GM21528 (cell line): ENCODE measurements around the gene DDX59.

ENCODE experiments used
- ATAC-seq: cut with Tn5 transposase; IDR thresholded peaks from one replicate; pipeline ENCODE4 v1.9.1; 2021; ENCODE audit warnings: mild to moderate bottlenecking, moderate library complexity; ENCODE audit not compliant: unreplicated experiment, low FRiP score

DDX59 gene

GRCh38 chr1:200669314-200670241, at the start of gene DDX59:
DDX59 (minus strand) TSS chr1:200669907; CDS start chr1:200666740, 3,167 bp downstream.
- peak; percentile 88 for ATAC-seq

GRCh38 chr1:200714504-200715187, 44.9 kb upstream of the DDX59 start:
- ATAC-seq: no peak

GRCh38 chr1:200710166-200710565, 40.5 kb upstream of the DDX59 start:
- ATAC-seq: no peak

DNA sequence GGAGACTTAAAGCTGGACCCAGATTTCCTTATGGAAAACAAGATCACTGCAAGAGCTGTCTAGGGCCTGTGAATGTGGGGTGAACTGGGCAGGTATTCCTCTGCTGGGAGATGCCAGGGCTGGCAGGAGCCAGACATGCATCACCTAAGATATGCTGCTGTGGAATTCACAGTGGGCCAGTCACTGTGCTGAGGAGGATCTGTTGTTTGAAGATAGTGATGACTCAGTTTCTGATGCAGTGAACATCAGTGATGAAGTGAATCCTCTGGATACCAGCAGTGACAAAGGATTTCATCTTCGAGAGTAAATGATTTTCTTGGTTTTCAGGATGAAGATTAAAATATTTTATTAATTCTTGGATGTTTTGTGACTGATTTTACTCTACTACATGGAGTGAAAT, 39.1 kb upstream of the DDX59 start:
- no peak for ATAC-seq

DNA sequence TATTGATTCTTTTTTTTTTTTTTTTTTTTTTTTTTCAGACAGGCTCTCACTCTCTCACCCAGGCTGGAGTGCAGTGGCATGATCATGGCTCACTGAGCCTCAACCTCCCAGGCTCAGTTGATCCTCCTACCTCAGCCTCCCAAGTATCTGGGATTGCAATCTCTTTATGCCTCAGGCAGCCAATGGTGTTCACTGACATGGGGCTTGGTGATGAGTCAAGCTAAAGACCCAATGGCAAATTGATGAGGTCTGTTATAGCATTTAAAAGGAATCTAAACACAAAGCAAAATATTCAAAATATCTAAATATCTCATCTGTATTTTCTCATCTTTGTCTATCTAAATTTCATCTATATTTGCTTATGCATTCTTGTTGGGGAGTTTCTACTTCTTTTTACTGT, 38.5 kb upstream of the DDX59 start:
- ATAC-seq: no peak

GRCh38 chr1:200707116-200707515, 37.4 kb upstream of the DDX59 start:
- ATAC-seq: no peak

DNA sequence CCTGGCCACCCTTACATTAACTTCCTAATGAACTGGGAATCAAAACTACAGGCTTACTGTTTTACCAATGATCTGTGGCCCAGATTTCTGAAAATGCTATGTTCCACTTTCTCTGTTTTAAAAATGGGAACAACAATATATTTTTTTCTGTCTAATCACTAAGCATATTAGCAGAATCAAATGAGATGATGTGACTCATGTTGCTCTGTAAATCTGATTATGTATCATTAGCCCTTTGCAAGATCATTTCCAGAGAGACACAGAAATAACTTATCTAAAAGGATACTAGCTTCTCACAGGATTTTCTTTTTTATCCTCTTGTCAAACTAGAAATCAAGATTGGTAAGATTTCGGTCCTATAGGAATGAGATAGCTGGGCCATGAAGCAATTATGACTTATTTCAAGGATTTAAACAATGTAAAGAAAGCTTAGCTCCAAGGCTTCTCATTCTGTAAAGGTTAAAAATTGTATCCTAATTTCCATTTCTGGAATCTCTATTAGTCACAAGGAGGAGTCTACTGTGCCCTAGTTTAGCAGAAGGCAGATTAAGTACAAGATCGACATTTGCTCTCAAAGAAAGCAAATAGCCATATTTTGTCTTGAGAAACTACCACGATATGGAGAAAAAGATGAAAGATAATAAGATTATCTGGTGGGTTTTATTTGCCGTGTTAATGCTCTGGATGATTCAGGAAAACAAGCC, 36.6 kb upstream of the DDX59 start:
- ATAC-seq: no peak

DNA sequence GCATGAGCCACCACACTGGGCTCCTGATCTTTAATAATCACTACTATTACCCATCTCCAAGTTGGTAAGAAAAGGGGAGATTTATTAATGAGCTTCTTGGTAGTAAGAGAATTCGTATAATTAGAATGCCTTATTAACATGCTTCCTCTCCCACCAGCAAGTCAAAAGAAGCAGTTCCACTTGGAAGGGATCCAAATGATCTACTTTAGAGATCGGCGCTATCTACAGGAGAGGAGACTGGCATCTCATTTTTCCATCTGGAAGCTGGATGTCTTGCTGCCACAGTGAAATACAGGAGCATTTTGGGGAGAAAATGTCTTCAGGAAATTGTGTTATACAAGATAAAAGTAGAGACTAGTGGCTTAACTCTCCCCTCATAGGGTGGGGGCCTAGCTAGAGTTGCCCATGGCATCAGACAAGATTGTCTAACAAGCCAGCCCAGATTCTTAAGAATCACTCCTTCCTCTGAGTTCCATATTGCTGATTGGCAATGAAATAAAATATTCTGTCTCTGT, 35.3 kb upstream of the DDX59 start:
- ATAC-seq: no peak

DNA sequence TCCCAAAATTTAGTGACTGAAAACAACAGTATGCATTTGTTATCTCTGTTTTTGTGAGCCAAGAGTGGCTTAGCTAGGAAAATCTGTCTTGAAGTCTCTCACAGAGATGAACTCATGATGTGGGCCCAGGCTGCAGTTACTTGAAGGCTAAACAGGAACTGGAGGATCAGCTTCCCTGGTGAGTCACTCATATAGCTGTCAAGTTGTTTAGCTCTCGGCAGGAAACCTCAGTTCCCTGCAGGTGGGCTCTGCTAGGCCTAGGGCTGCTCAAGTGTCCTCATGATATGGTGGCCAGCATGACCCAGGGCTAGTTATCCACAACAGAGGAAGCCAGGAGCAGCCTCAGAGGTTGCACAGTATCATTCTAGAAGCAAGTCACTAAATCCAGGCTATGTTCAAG, 30.2 kb upstream of the DDX59 start:
- ATAC-seq: no peak

- ATAC-seq: no peak
Observed at GRCh38 chr1:200694738-200695137, 25.0 kb upstream of the DDX59 start.

- no peak for ATAC-seq
Observed at GRCh38 chr1:200693327-200693726, 23.6 kb upstream of the DDX59 start.

GRCh38 chr1:200692316-200692715, 22.6 kb upstream of the DDX59 start:
- no peak for ATAC-seq

GRCh38 chr1:200686620-200687019, 16.9 kb upstream of the DDX59 start:
- ATAC-seq: no peak

DNA sequence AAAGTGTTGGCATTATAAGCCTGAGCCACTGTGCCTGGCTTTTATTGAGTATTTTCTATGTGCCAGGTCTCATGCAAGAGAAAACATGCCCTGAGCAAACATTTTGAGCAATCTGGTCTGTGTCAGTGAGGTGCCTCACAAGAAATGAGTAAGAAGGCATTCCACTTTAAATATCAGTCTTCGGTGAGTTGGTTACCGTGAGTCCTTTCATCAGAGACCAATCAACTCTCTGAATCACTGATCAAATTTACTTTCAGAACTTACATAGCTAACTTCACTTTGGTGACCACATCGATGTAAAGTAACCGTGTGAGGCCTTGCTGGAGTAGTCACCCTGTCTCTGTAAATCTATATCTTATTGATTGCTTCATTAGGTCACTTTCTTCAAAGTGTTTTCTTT, 14.3 kb upstream of the DDX59 start:
- ATAC-seq: no peak

GRCh38 chr1:200683298-200683697, 13.6 kb upstream of the DDX59 start:
- no peak for ATAC-seq

GRCh38 chr1:200681231-200681630, 11.5 kb upstream of the DDX59 start:
- ATAC-seq: no peak

- ATAC-seq: no peak
Observed at GRCh38 chr1:200676829-200677228, 7.1 kb upstream of the DDX59 start.

GRCh38 chr1:200675588-200675852, 5.8 kb upstream of the DDX59 start:
- no peak for ATAC-seq

DNA sequence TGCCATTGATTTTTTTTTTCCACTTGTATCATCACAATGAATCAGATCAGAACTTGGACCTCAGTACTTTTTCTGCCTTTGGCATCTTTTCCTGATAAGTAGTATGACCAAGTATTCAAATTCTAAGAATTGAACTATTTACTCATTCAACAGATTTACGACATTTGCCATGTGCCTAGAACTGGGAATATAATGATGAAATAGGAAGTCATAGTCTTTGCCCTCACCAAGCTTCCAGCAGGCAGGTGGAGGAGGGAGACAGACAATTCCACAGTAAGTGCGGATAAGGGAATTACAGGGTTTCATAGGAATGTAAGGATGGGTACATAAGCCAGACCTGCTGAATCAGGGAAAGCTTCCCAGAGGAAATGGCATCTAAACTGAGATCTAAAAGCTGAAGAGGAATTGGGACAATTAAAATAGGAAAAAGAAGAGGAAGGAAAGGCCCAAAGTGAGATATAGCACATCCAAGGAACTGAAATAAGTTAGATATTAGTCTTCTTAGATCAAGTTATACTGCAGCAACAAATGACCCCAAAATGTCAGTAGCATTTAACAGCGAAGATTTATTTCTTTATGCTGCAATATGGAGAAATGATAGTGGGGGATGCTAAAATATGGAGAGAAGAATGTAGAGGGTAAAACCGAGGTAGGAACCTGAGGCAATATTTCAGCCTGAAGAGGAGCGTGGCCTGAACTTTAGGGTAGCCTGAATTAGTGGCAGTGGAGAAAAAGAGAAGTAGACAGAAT, 5.3 kb upstream of the DDX59 start:
- ATAC-seq: no peak

DNA sequence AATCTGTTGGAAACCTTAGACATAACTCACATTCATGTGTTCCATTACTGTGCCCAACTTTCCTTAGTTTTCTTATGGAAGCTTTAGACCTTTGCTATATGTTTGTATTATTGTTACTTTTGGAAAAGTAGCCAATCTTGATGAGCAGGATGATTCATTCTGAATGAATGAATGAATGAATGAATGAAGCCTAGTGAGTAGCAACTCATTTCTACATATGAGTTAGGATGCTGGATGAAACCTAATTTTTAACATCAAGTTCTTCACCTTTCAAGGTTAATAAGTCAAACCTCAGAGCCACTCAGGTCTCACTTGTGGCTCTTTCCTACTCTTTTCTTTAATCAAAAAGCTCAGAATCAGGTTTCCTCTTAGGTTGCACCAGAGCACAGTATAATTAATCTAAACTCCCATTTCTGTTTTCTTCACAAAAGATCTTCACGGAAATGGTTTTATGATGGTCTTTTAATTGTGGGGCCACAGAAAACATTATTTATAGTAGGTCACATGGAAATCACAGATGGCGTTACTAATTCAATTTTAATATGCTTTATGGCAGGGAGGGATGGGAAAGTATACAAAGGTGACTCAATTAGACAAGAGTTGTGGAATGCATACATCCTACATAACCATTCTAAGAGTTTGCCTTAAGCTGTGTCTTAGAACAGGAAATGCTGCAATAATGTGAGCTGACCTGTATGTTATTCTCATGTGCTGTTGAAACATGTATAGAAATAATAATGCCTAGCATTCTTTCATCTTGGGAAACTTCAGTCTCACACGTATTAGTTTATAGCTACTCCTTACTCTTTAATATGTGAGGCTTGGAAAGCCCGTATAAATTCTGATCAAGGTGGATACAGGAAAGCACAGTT, 4.5 kb upstream of the DDX59 start:
- ATAC-seq: no peak
